SK-N-SH (cell line): ENCODE data around the gene FGFBP1. TPM values are rescaled to one million over a fixed set of nuclear protein-coding genes. Genes with fewer than 3 reads are reported as not detected.

Experiments
- CTCF ChIA-PET: fragments of 300-600, 350-600 bp; formaldehyde crosslinking; extraction: SDS; loops from one replicate; lab custom pipeline; 2021; lab: Yijun Ruan, JAX
- POLR2A ChIA-PET: fragments of 350-600 bp; sonication (Branson Sonifier 250); formaldehyde crosslinking; extraction: SDS; loops from one replicate; lab custom pipeline; 2020; ENCODE audit warnings: antibody characterized with exemption, inconsistent platforms; lab: Yijun Ruan, JAX
- DNase-seq: peaks from one replicate; pipeline ENCODE4 v3.0.0; 2012
- H2AFZ ChIP-seq: fragments of 200-600 bp; sonication (generic); 2 replicates; pipeline ENCODE4 v1.8.1; 2016; ENCODE audit warnings: antibody characterized with exemption, mild to moderate bottlenecking, low read depth
- H3F3A ChIP-seq: fragments of 200-600 bp; sonication (generic); replicated peaks from 2 replicates; pipeline ENCODE3; 2016; ENCODE audit warnings: antibody characterized with exemption, mild to moderate bottlenecking; ENCODE audit not compliant: insufficient read depth
- H3K27ac ChIP-seq, 2 experiments: fragments of 200-500 bp in 1 of 2; fragments of 200-600 bp in 1 of 2; sonication (Bioruptor generic) in 1 of 2; sonication (generic), shearing (Covaris generic) in 1 of 2; 2 replicates each; pipeline versions ENCODE4 v1.5.1 to v1.6.1; 2014 to 2016; ENCODE audit warnings: low read depth in 2 of 2, inconsistent platforms in 1 of 2, low read length in 1 of 2, mild to moderate bottlenecking in 1 of 2, mixed read lengths in 1 of 2
- H3K27me3 ChIP-seq: fragments of 200-600 bp; sonication (generic), shearing (Covaris generic); 2 replicates; pipeline ENCODE4 v1.6.1; 2016; ENCODE audit warnings: mixed run types; ENCODE audit not compliant: insufficient read depth
- H3K36me3 ChIP-seq, 2 experiments: fragments of 200-500 bp in 1 of 2; fragments of 200-600 bp in 1 of 2; sonication (Bioruptor generic) in 1 of 2; sonication (generic) in 1 of 2; replicated peaks in 1 of 2; 2 replicates each; pipeline versions ENCODE3 to v1.5.1; 2014 to 2016; ENCODE audit warnings: low read length in 1 of 2, mild to moderate bottlenecking in 1 of 2; ENCODE audit not compliant: insufficient read depth in 2 of 2, control insufficient read depth in 1 of 2
- H3K4me1 ChIP-seq, 2 experiments: fragments of 200-500 bp in 1 of 2; fragments of 200-600 bp in 1 of 2; sonication (Bioruptor generic) in 1 of 2; sonication (generic), shearing (Covaris generic) in 1 of 2; 2 replicates each; pipeline versions ENCODE4 v1.5.1 to v1.6.1; 2014 to 2016; ENCODE audit warnings: low read depth in 1 of 2, low read length in 1 of 2, mixed run types in 1 of 2; ENCODE audit not compliant: insufficient read depth in 2 of 2, control insufficient read depth in 1 of 2
- H3K4me2 ChIP-seq: fragments of 200-600 bp; sonication (generic), shearing (Covaris generic); 2 replicates; pipeline ENCODE4 v1.6.1; 2017; ENCODE audit warnings: mixed run types
- H3K4me3 ChIP-seq, 2 experiments: fragments of 200-500 bp in 1 of 2; fragments of 200-600 bp in 1 of 2; sonication (Bioruptor generic) in 1 of 2; sonication (generic), shearing (Covaris generic) in 1 of 2; 2 replicates each; pipeline versions ENCODE4 v1.5.1 to v1.8.1; 2014 to 2016; ENCODE audit warnings: low read depth in 2 of 2, inconsistent platforms in 1 of 2, low read length in 1 of 2, mild to moderate bottlenecking in 1 of 2, mixed read lengths in 1 of 2, moderate library complexity in 1 of 2
- H3K79me2 ChIP-seq: fragments of 200-600 bp; sonication (generic); 2 replicates; pipeline ENCODE4 v1.8.1; 2017; ENCODE audit warnings: mild to moderate bottlenecking; ENCODE audit not compliant: insufficient read depth
- H3K9ac ChIP-seq: fragments of 200-600 bp; sonication (generic); 2 replicates; pipeline ENCODE4 v1.6.1; 2017; ENCODE audit warnings: mixed run types
- H3K9me2 ChIP-seq: fragments of 200-600 bp; sonication (generic); 2 replicates; pipeline ENCODE4 v1.6.1; 2017; ENCODE audit warnings: mixed run types
- H3K9me3 ChIP-seq: fragments of 200-600 bp; sonication (generic); 2 replicates; pipeline ENCODE4 v1.6.1; 2017; ENCODE audit warnings: mixed run types, mild to moderate bottlenecking, moderate library complexity
- H4K20me1 ChIP-seq: fragments of 200-600 bp; sonication (generic); 2 replicates; pipeline ENCODE4 v1.6.1; 2017; ENCODE audit warnings: mild to moderate bottlenecking, mixed run types; ENCODE audit not compliant: insufficient read depth
- EP300 ChIP-seq, 2 experiments: IDR thresholded peaks; 2 replicates each; pipeline versions ENCODE4 v1.4.0 to v1.6.1; 2012; ENCODE audit warnings: borderline replicate concordance in 1 of 2, low read depth in 1 of 2, low read length in 1 of 2
- IRF3 ChIP-seq: fragments of 150-350 bp; IDR thresholded peaks from 2 replicates; pipeline ENCODE4 v1.6.1; 2016; ENCODE audit warnings: mild to moderate bottlenecking, low read depth, low read length
- MAX ChIP-seq: IDR thresholded peaks from 2 replicates; pipeline ENCODE4 v1.4.0; 2012; ENCODE audit warnings: low read depth
- MEF2A ChIP-seq: IDR thresholded peaks from 2 replicates; pipeline ENCODE4 v1.4.0; 2012; ENCODE audit warnings: low read depth, borderline replicate concordance
- NFIC ChIP-seq: IDR thresholded peaks from 2 replicates; pipeline ENCODE4 v1.4.0; 2012; ENCODE audit warnings: borderline replicate concordance
- NRF1 ChIP-seq: IDR thresholded peaks from 2 replicates; pipeline ENCODE4 v1.6.1; 2012; ENCODE audit warnings: low read depth, mild to moderate bottlenecking, low read length
- POLR2AphosphoS5 ChIP-seq: IDR thresholded peaks from 2 replicates; pipeline ENCODE4 v1.6.1; 2012; ENCODE audit warnings: low read depth, low read length
- RAD21 ChIP-seq: IDR thresholded peaks from 2 replicates; pipeline ENCODE4 v1.6.1; 2012; ENCODE audit warnings: mild to moderate bottlenecking, low read length
- REST ChIP-seq: IDR thresholded peaks from 2 replicates; pipeline ENCODE4 v1.6.1; 2012; ENCODE audit warnings: mild to moderate bottlenecking, low read depth, low read length, moderate library complexity
- RFX5 ChIP-seq: IDR thresholded peaks from 2 replicates; pipeline ENCODE4 v1.6.1; 2012; ENCODE audit warnings: mild to moderate bottlenecking, improper control_type of control experiment, low read length
- SMC3 ChIP-seq: IDR thresholded peaks from 2 replicates; pipeline ENCODE4 v1.6.1; 2012; ENCODE audit warnings: low read depth, low read length, improper control_type of control experiment
- TAF1 ChIP-seq: IDR thresholded peaks from 2 replicates; pipeline ENCODE4 v1.6.1; 2012; ENCODE audit warnings: low read depth, mild to moderate bottlenecking, low read length, moderate library complexity, borderline replicate concordance
- USF1 ChIP-seq: IDR thresholded peaks from 2 replicates; pipeline ENCODE4 v1.4.0; 2012; ENCODE audit warnings: low read depth, borderline replicate concordance
- YY1 ChIP-seq: IDR thresholded peaks from 2 replicates; pipeline ENCODE4 v1.4.0; 2012; ENCODE audit warnings: low read depth, mild to moderate bottlenecking
- ZBTB33 ChIP-seq: IDR thresholded peaks from 2 replicates; pipeline ENCODE4 v1.4.0; 2012; ENCODE audit warnings: low read depth, borderline replicate concordance
- WGBS: methylation state at CpG from one replicate; pipeline ENCODE4 v1.1.6; 2017; ENCODE audit warnings: low lambda C conversion rate; 5-methylcytosine and 5-hydroxymethylcytosine counted together
- polyA plus RNA-seq, 3 experiments: library from polyadenylated mRNA; depleted of rRNA; stranded (reverse); fragments of >200 nt; gene quantifications; 2 replicates each; pipeline ENCODE4 v1.2.3, GENCODE V29; 2012

Gene FGFBP1
- polyA plus RNA-seq, 1 of the 3 experiments (the other 2 are of a cell fraction): 0.13 TPM

GRCh38 chr4:15888515-15888914, 50.0 kb downstream of the FGFBP1 start:
- no peaks in the 10 kb centered on the region for H3K79me2 ChIP-seq
- POLR2A ChIA-PET: no interaction called here

More at GRCh38 chr4:15888515-15888914, 50.0 kb downstream of the FGFBP1 start:
- TF ChIP-seq REST (no peak), ZBTB33 (no peak), NRF1 (no peak), IRF3 (no peak), POLR2AphosphoS5 (no peak), MEF2A (no peak), TAF1 (no peak), USF1 (no peak), MAX (no peak), NFIC (no peak), RFX5 (no peak), EP300 (IDR thresholded peaks at IDR 0.05; ENCODE audit: borderline replicate concordance in 1 of 2, low read depth in 1 of 2, low read length in 1 of 2) (no peak), SMC3 (no peak), RAD21 (no peak), YY1 (no peak)
- CTCF ChIA-PET: interaction anchor here (1.2 to 5.2 kb wide), 3 partner anchors 68 to 113 kb away, joined by 3 to 33 read pairs (median 11); no protein-coding TSS in a partner anchor
- Histone ChIP-seq H2AFZ (no peak overlapping the region), H3K9me2 (no peaks in the 10 kb centered on the region), H3K9me3 (no peaks in the 10 kb centered on the region), H3K27ac (no peak overlapping the region), H4K20me1 (no peaks in the 10 kb centered on the region), H3K36me3 (no peaks in the 10 kb centered on the region), H3K9ac (no peak overlapping the region), H3K4me2 (no peak overlapping the region), H3K4me1 (peaks cover 0 to 3% of the 10 kb centered on the region in 2 experiments; a peak in 1 of 4 replicates), H3K4me3 (no peak overlapping the region), H3K27me3 (no peaks in the 10 kb centered on the region), H3F3A (no peaks in the 10 kb centered on the region)
- DNase-seq: no peak
- 90% methylated on average over 9 of the region's 9 CpGs for WGBS

Other genes with a start within 250 kb of the FGFBP1 start
- 7.3 and 8.3 TPM in 2 replicates for gene BST1, start 235.7 kb downstream of the FGFBP1 start, polyA plus RNA-seq (2012; rRNA removed)
- 0.02 TPM in 1 of 2 replicates, not detected in the other for gene CD38, start 160.4 kb downstream of the FGFBP1 start, polyA plus RNA-seq (2012; rRNA removed)
- 0.62 and 1.7 TPM in 2 replicates for gene FGFBP2, start 24.4 kb upstream of the FGFBP1 start, polyA plus RNA-seq (2012; rRNA removed)
- gene PROM1, start 145.3 kb upstream of the FGFBP1 start, polyA plus RNA-seq (2012; rRNA removed): not detected in 2 replicates